K562 (cell line): ENCODE results near the gene STX11. TPM values are rescaled to one million over a fixed set of nuclear protein-coding genes. Genes with fewer than 3 reads are reported as not detected.

Experiments
- ATAC-seq: fragments of 200-7000 bp; cut with Tn5 transposase; 3 replicates; pipeline ENCODE4 v1.9.1; 2020; ENCODE audit warnings: moderate library complexity
- BruUV-seq: library from RNA; stranded (reverse); fragments of 400-500 nt; replicated peaks from 2 replicates; lab custom pipeline; 2021; lab: Mats Ljungman, UMichigan
- CTCF ChIA-PET: fragments of 300-600 bp; formaldehyde crosslinking; extraction: SDS; loops from one replicate; lab custom pipeline; 2021; ENCODE audit warnings: low intra/inter-chr PET ratio; lab: Yijun Ruan, JAX
- POLR2A ChIA-PET: fragments of 300-600, 350-650 bp; sonication (Branson Sonifier 250); formaldehyde crosslinking; extraction: SDS; loops from one replicate; lab custom pipeline; 2021; ENCODE audit warnings: antibody characterized with exemption, inconsistent platforms; lab: Yijun Ruan, JAX
- DNase-seq, 4 experiments: peaks; one replicate each; pipeline versions ENCODE4 v3.0.0 to v3.0.0-alpha.2; 2011 to 2018; ENCODE audit warnings: low spot score in 3 of 4, mixed read lengths in 3 of 4; ENCODE audit errors: extremely low read depth in 1 of 4
- FAIRE-seq: peaks from 2 replicates; lab custom pipeline; 2011; peaks lifted over from hg19 to GRCh38; lab: Jason Lieb, UNC
- H2AFZ ChIP-seq: 2 replicates; pipeline ENCODE4 v1.6.0; 2011; ENCODE audit warnings: low read depth, low read length, control low read depth, inconsistent platforms
- H3K27ac ChIP-seq: fragments of 200-600 bp; 3 replicates; pipeline ENCODE4 v1.8.0; 2011; ENCODE audit warnings: low read depth, mild to moderate bottlenecking, control low read depth, inconsistent platforms, low read length, moderate library complexity, mixed read lengths; ENCODE audit errors: extremely low read depth
- H3K27me3 ChIP-seq, 2 experiments: fragments of 300-600 bp in 1 of 2; 2 replicates in 1 of 2; 3 replicates in 1 of 2; pipeline versions ENCODE4 v1.6.0 to v1.8.0; 2011; ENCODE audit warnings: inconsistent platforms in 2 of 2, low read length in 2 of 2, mild to moderate bottlenecking in 1 of 2, mixed read lengths in 1 of 2, moderate library complexity in 1 of 2; ENCODE audit not compliant: control insufficient read depth in 2 of 2, insufficient read depth in 2 of 2
- H3K36me3 ChIP-seq: fragments of 300-600 bp; 3 replicates; pipeline ENCODE4 v1.8.0; 2011; ENCODE audit warnings: mild to moderate bottlenecking, low read length, inconsistent platforms; ENCODE audit not compliant: control insufficient read depth, insufficient read depth
- H3K4me1 ChIP-seq, 2 experiments: fragments of 200-600 bp in 1 of 2; replicated peaks in 1 of 2; 2 replicates in 1 of 2; 3 replicates in 1 of 2; pipeline versions ENCODE4 v1.5.1 to v1.8.0; 2011; ENCODE audit warnings: inconsistent platforms in 2 of 2, low read length in 2 of 2, mild to moderate bottlenecking in 1 of 2, mixed read lengths in 1 of 2, moderate library complexity in 1 of 2; ENCODE audit not compliant: control insufficient read depth in 2 of 2, insufficient read depth in 2 of 2
- H3K4me2 ChIP-seq: 2 replicates; pipeline ENCODE4 v1.6.1; 2011; ENCODE audit warnings: low read length, control low read depth, inconsistent platforms, mixed read lengths; ENCODE audit not compliant: insufficient read depth
- H3K4me3 ChIP-seq: fragments of 200-600 bp; sonication (generic), shearing (Covaris generic); 2 replicates; pipeline ENCODE4 v1.5.1; 2016; ENCODE audit warnings: control low read depth, inconsistent platforms
- H3K79me2 ChIP-seq: fragments of 200-600 bp; 3 replicates; pipeline ENCODE4 v1.8.0; 2011; ENCODE audit warnings: low read length, inconsistent platforms; ENCODE audit not compliant: control insufficient read depth, insufficient read depth
- H3K9ac ChIP-seq, 2 experiments: 2 replicates each; pipeline versions ENCODE4 v1.6.0 to v1.6.1; 2011; ENCODE audit warnings: low read depth in 2 of 2, low read length in 2 of 2, control low read depth in 1 of 2, inconsistent platforms in 1 of 2, mild to moderate bottlenecking in 1 of 2, mixed read lengths in 1 of 2; ENCODE audit not compliant: insufficient read depth in 1 of 2
- H3K9me1 ChIP-seq: one replicate; pipeline ENCODE4 v1.6.0; 2011; ENCODE audit warnings: inconsistent platforms, mild to moderate bottlenecking, low read length, moderate library complexity; ENCODE audit not compliant: control insufficient read depth, insufficient read depth
- H3K9me3 ChIP-seq: replicated peaks from 2 replicates; pipeline ENCODE4 v1.5.1; 2011; ENCODE audit warnings: low read depth, low read length, inconsistent platforms; ENCODE audit not compliant: control insufficient read depth, insufficient read depth
- H4K20me1 ChIP-seq: replicated peaks from 2 replicates; pipeline ENCODE4 v1.6.1; 2011; ENCODE audit warnings: low read length, inconsistent platforms, mixed read lengths; ENCODE audit not compliant: control insufficient read depth, insufficient read depth
- ATF7 ChIP-seq: fragments of 450-650 bp; IDR thresholded peaks from 2 replicates; pipeline ENCODE4 v1.7.1; 2014; ENCODE audit warnings: mild to moderate bottlenecking, moderate library complexity
- FOXJ2 ChIP-seq: fragments of 200-800 bp; sonication (Bioruptor generic); IDR thresholded peaks from 2 replicates; pipeline ENCODE4 v1.6.1; 2016; ENCODE audit warnings: missing genetic modification characterization, missing compliant biosample characterization
- MEF2A ChIP-seq: IDR thresholded peaks from 2 replicates; pipeline ENCODE4 v1.6.1; 2011; ENCODE audit warnings: low read depth, mild to moderate bottlenecking, low read length, moderate library complexity; ENCODE audit not compliant: control insufficient read depth
- MXI1 ChIP-seq: IDR thresholded peaks from 2 replicates; pipeline ENCODE4 v1.6.1; 2011; ENCODE audit warnings: low read depth, mild to moderate bottlenecking, improper control_type of control experiment, low read length
- NCOR1 ChIP-seq: fragments of 450-650 bp; IDR thresholded peaks from 2 replicates; pipeline ENCODE4 v1.6.1; 2016; ENCODE audit warnings: mild to moderate bottlenecking, moderate library complexity
- POLR3G ChIP-seq: IDR thresholded peaks from 2 replicates; pipeline ENCODE4 v1.6.1; 2011; ENCODE audit not compliant: insufficient read length, insufficient replicate concordance; ENCODE audit errors: extremely low read depth
- PTTG1 ChIP-seq: fragments of 450-650 bp; IDR thresholded peaks from 2 replicates; pipeline ENCODE4 v1.6.1; 2016; ENCODE audit warnings: low read depth, mild to moderate bottlenecking, missing genetic modification characterization, missing compliant biosample characterization
- RERE ChIP-seq: sonication (generic); formaldehyde crosslinking; IDR thresholded peaks from 2 replicates; pipeline ENCODE4 v1.8.0; 2023; ENCODE audit warnings: missing genetic modification reagents, mild to moderate bottlenecking, borderline replicate concordance
- SAP30 ChIP-seq: fragments of 200-600 bp; sonication (generic); IDR thresholded peaks from 2 replicates; pipeline ENCODE4 v1.6.1; 2012; ENCODE audit warnings: borderline replicate concordance, low read depth, mild to moderate bottlenecking, moderate library complexity, low read length, control low read depth, inconsistent platforms; ENCODE audit not compliant: insufficient read depth, poor library complexity, severe bottlenecking
- ZNF395 ChIP-seq: fragments of 200-800 bp; sonication (Bioruptor generic); IDR thresholded peaks from 2 replicates; pipeline ENCODE4 v1.6.1; 2017; ENCODE audit warnings: missing genetic modification characterization, missing compliant biosample characterization
- ZNF717 ChIP-seq: fragments of 250-450 bp; sonication (Bioruptor Pico); IDR thresholded peaks from 2 replicates; pipeline ENCODE4 v1.5.0; 2021
- WGBS: fragments of 100-300 bp; shearing (Covaris generic); methylation state at CpG from one replicate; pipeline ENCODE4 v1.1.6; 2016; ENCODE audit warnings: low coverage, mixed read lengths; ENCODE audit not compliant: insufficient coverage; ENCODE audit errors: missing lambda C conversion rate; 5-methylcytosine and 5-hydroxymethylcytosine counted together
- in situ Hi-C: fragments of 300-500 bp; cut with MboI; formaldehyde crosslinking; loops from 4 replicates; pipeline ENCODE4 v1.15.0; 2018; ENCODE audit warnings: inconsistent platforms, mixed read lengths
- intact Hi-C: fragments of 100-400 bp; cut with micrococcal nuclease; formaldehyde crosslinking; loops from 2 replicates; pipeline ENCODE4 v1.14.2; 2022
- polyA plus RNA-seq, 8 experiments: library from polyadenylated mRNA; depleted of rRNA in 4 of 8; stranded (reverse) in 5 of 8; unstranded in 3 of 8; fragments of >200 nt; fragmentation: Nextera tagmentation in 2 of 8; fragmentation: Illumina TruSeq in 1 of 8; extraction: Ambion mirVana in 2 of 8; extraction: Trizol in 1 of 8; gene quantifications; 2 replicates each; pipeline versions ENCODE4 v1.2.1 to v1.2.3, GENCODE V29; 2011 to 2014; ENCODE audit warnings: inconsistent platforms in 1 of 8, missing spikeins in 1 of 8
- total RNA-seq, 7 experiments: library from RNA; depleted of rRNA in 6 of 7; stranded (reverse); fragments of >200 nt in 6 of 7; fragmentation: Illumina TruSeq in 2 of 7; extraction: Trizol in 2 of 7; gene quantifications; 2 replicates each; pipeline versions ENCODE4 v1.2.1 to v1.2.3, GENCODE V29; 2011 to 2021; ENCODE audit warnings: low replicate concordance in 1 of 7

STX11 gene
- total and polyA plus RNA-seq, 9 of the 15 experiments (the other 6 are each of a cell fraction or from before 2014, with no cell fraction given) = 0.06 to 0.73 (median 0.40) TPM

GRCh38 chr6:144220031-144220790 lies 69.9 kb downstream of the STX11 start (continued):
- TF ChIP-seq RERE (no peak), POLR3G (no peak), ZNF717 (CRISPR knock-in tag) (no peak)

- no TSS peak for BruUV-seq
- no peak overlapping the region for H3K9ac ChIP-seq
Observed at GRCh38 chr6:144223686-144224085, 73.4 kb downstream of the STX11 start.

More at GRCh38 chr6:144223686-144224085, 73.4 kb downstream of the STX11 start:
- Histone ChIP-seq H4K20me1 (no peaks in the 10 kb centered on the region), H3K27ac (no peak overlapping the region), H3K9me1 (no peaks in the 10 kb centered on the region), H3K4me2 (no peak overlapping the region), H3K4me3 (no peak overlapping the region), H3K79me2 (no peaks in the 10 kb centered on the region), H3K27me3 (no peaks in the 10 kb centered on the region), H2AFZ (no peak overlapping the region)
- ATAC-seq (no peak), FAIRE-seq (no peak)
- CTCF ChIA-PET = no interaction called here
- POLR2A ChIA-PET = interaction anchor here (0.6 kb wide), 1 partner anchor 10 kb away, joined by 3 read pairs; no protein-coding TSS in a partner anchor
- in situ Hi-C loops = loop anchor here (10.0 kb wide), 1 partner anchor 649 kb away; no protein-coding TSS in a partner anchor
- TF ChIP-seq NCOR1 (no peak), ATF7 (no peak), FOXJ2 (tag) (no peak), ZNF395 (no peak), PTTG1 (tag) (no peak), SAP30 (no peak), MEF2A (no peak), MXI1 (no peak)
- TF ChIP-seq, all 486 proteins: peak for 0
- no peaks in the 10 kb centered on the region for H3K9me3 ChIP-seq
- DNase-seq = no peak
- intact Hi-C loops = no loop called here
- WGBS = 15% methylated on average over 2 of the region's 2 CpGs
- no peaks in the 10 kb centered on the region for H3K36me3 ChIP-seq
- no peaks in the 10 kb centered on the region for H3K4me1 ChIP-seq
